Body of pancreas (tissue), 4 donors: Measurements from ENCODE around the gene CDH16. TPM values are rescaled to one million over a fixed set of nuclear protein-coding genes. Genes with fewer than 3 reads are reported as not detected.
"Not testable (repeated sequence)": the region's sequence is repeated elsewhere in the genome, so short reads cannot be mapped to it uniquely, and the experiment has no call there.

ENCODE experiments used
- ATAC-seq: fragments of 150-250 bp; one replicate; pipeline ENCODE4 v1.9.1; 2016
- DNase-seq, 4 donors: peaks; one replicate each; pipeline ENCODE4 v3.0.0-alpha.2; 2019
- H3K27ac ChIP-seq, 4 donors: fragments of 200-600 bp; sonication (generic); 1 replicate in 3 of 4; 2 replicates in 1 of 4; pipeline versions ENCODE4 v1.5.1 to v1.6.1; 2016 to 2019; ENCODE audit warnings: mild to moderate bottlenecking in 1 of 4, mixed read lengths in 1 of 4, moderate library complexity in 1 of 4
- H3K27me3 ChIP-seq, 2 donors: fragments of 200-600 bp; sonication (generic); one replicate each; pipeline ENCODE4 v1.6.0; 2016; ENCODE audit warnings: mild to moderate bottlenecking in 1 of 2
- H3K36me3 ChIP-seq, 2 donors: fragments of 200-600 bp; sonication (generic); replicated peaks in 1 of 2; 2 replicates each; pipeline ENCODE4 v1.5.1; 2016; ENCODE audit warnings: low read depth in 2 of 2; ENCODE audit not compliant: insufficient read depth in 1 of 2
- H3K4me1 ChIP-seq: fragments of 200-600 bp; sonication (generic); one replicate; pipeline ENCODE4 v1.6.0; 2016
- H3K4me3 ChIP-seq, 2 donors: fragments of 200-600 bp; sonication (generic); 1 replicate in 1 of 2; 2 replicates in 1 of 2; pipeline ENCODE4 v1.5.1; 2016 to 2019
- H3K9me3 ChIP-seq, 3 donors: fragments of 200-600 bp; sonication (generic); 1 replicate in 2 of 3; 2 replicates in 1 of 3; pipeline ENCODE4 v1.5.1; 2016
- CTCF ChIP-seq, 7 experiments: fragments of 450-650 bp in 4 of 7; fragments of 200-600 bp in 3 of 7; sonication (generic) in 3 of 7; IDR thresholded peaks; one replicate each; pipeline ENCODE4 v1.5.1; 2016 to 2019; ENCODE audit warnings: antibody characterized with exemption in 7 of 7
- POLR2A ChIP-seq, 3 donors: fragments of 450-650 bp; IDR thresholded peaks; one replicate each; pipeline ENCODE4 v1.6.1; 2016; ENCODE audit warnings: antibody characterized with exemption in 3 of 3, mild to moderate bottlenecking in 2 of 3
- WGBS, 2 donors: methylation state at CpG; one replicate each; pipeline ENCODE4 v1.1.5; 2017; 5-methylcytosine and 5-hydroxymethylcytosine counted together
- intact Hi-C: fragments of 100-400 bp; cut with DNase I; formaldehyde crosslinking; loops from one replicate; pipeline ENCODE4 v1.15.1; 2023
- total RNA-seq, 2 donors: library from RNA; depleted of rRNA; stranded (reverse); fragments of >200 nt; gene quantifications; one replicate each; pipeline ENCODE4 v1.1.0, GENCODE V29; 2016

CDH16 gene
- total RNA-seq, 2 donors from 2014 or later: not detected

- 76 to 83% methylated on average over 1 of the region's 1 CpG for WGBS, 2 donors
Measured at GRCh38 chr16:66960270-66960669, 41.6 kb upstream of the CDH16 start.

GRCh38 chr16:66959704-66960161, 41.0 kb upstream of the CDH16 start:
- WGBS, 2 donors: 54 to 59% methylated on average over 5 of the region's 5 CpGs
- Histone ChIP-seq H3K4me3 (no peak overlapping the region), H3K27me3 (no peaks in the 10 kb centered on the region), H3K9me3 (no peaks in the 10 kb centered on the region), H3K36me3 (no peaks in the 10 kb centered on the region), H3K27ac (no peak overlapping the region), H3K4me1 (peaks cover 19% of the 10 kb centered on the region)
- ATAC-seq (no peak), DNase-seq (peak in 1 of 4 donors; percentile 48)
- intact Hi-C loops: no loop called here
- TF ChIP-seq POLR2A (IDR thresholded peaks at IDR 0.05) (no peak), CTCF (IDR thresholded peaks at IDR 0.05) (no peak)

More at GRCh38 chr16:66960270-66960669, 41.6 kb upstream of the CDH16 start:
- Histone ChIP-seq H3K9me3 (no peaks in the 10 kb centered on the region), H3K27ac (no peak overlapping the region), H3K36me3 (no peaks in the 10 kb centered on the region), H3K4me1 (peaks cover 19% of the 10 kb centered on the region), H3K4me3 (no peak overlapping the region), H3K27me3 (no peaks in the 10 kb centered on the region)
- TF ChIP-seq CTCF (IDR thresholded peaks at IDR 0.05) (no peak), POLR2A (IDR thresholded peaks at IDR 0.05) (no peak)
- intact Hi-C loops: no loop called here
- ATAC-seq: no peak
- no peak for DNase-seq

- Histone ChIP-seq H3K9me3 (no peaks in the 10 kb centered on the region), H3K27ac (no peak overlapping the region), H3K36me3 (no peaks in the 10 kb centered on the region), H3K27me3 (no peaks in the 10 kb centered on the region), H3K4me1 (peaks cover 19% of the 10 kb centered on the region), H3K4me3 (no peak overlapping the region)
- intact Hi-C loops: no loop called here
- TF ChIP-seq CTCF (IDR thresholded peaks at IDR 0.05) (no peak), POLR2A (IDR thresholded peaks at IDR 0.05) (no peak)
- ATAC-seq: no peak
- DNase-seq: peak in 2 of 4 donors; percentile 44 to 53
- WGBS, 2 donors: 31 to 61% methylated on average over 6 to 7 of the region's 7 CpGs
Measured at GRCh38 chr16:66958857-66959703, 40.4 kb upstream of the CDH16 start.

GRCh38 chr16:66956154-66956457, 37.4 kb upstream of the CDH16 start:
- not testable (repeated sequence) for DNase-seq
- 47 to 54% methylated on average over 1 of the region's 1 CpG for WGBS, 2 donors

GRCh38 chr16:66955363-66956153, 36.9 kb upstream of the CDH16 start:
- H3K27me3 ChIP-seq, H3K9me3 ChIP-seq, DNase-seq, H3K27ac ChIP-seq, H3K4me3 ChIP-seq, ATAC-seq, H3K36me3 ChIP-seq, intact Hi-C loops, H3K4me1 ChIP-seq: not testable (repeated sequence)
- WGBS, 2 donors: 61 to 67% methylated on average over 17 of the region's 17 CpGs

More at GRCh38 chr16:66956154-66956457, 37.4 kb upstream of the CDH16 start:
- H3K4me1 ChIP-seq, H3K27ac ChIP-seq, H3K9me3 ChIP-seq, intact Hi-C loops, H3K4me3 ChIP-seq, H3K27me3 ChIP-seq, H3K36me3 ChIP-seq, ATAC-seq: not testable (repeated sequence)
